A204.1 (cell line): ENCODE measurements around the gene POT1.

Source experiments
- FAIRE-seq: peaks from 2 replicates; lab custom pipeline; 2012; peaks lifted over from hg19 to GRCh38; lab: Jason Lieb, UNC

POT1 gene

GRCh38 chr7:124912972-124913371 lies 16.7 kb downstream of the POT1 start:
- FAIRE-seq = no peak

- peak; percentile 62 for FAIRE-seq
Observed at GRCh38 chr7:124909808-124910207, 19.8 kb downstream of the POT1 start.

- FAIRE-seq = no peak
Observed at GRCh38 chr7:124908259-124908658, 21.4 kb downstream of the POT1 start.

GRCh38 chr7:124907490-124907889 lies 22.1 kb downstream of the POT1 start:
- FAIRE-seq = no peak

- no peak for FAIRE-seq
Observed at GRCh38 chr7:124898531-124898930, 31.1 kb downstream of the POT1 start.

- FAIRE-seq = peak; percentile 72
Observed at GRCh38 chr7:124896001-124896400, 33.6 kb downstream of the POT1 start.

- no peak for FAIRE-seq
Observed at GRCh38 chr7:124893140-124893827, 36.3 kb downstream of the POT1 start.

- FAIRE-seq = peak; percentile 32
Observed at GRCh38 chr7:124887247-124887646, 42.4 kb downstream of the POT1 start.

- FAIRE-seq = peak; percentile 6
Observed at GRCh38 chr7:124881981-124882380, 47.6 kb downstream of the POT1 start.

GRCh38 chr7:124879771-124880170 lies 49.9 kb downstream of the POT1 start:
- FAIRE-seq = no peak

GRCh38 chr7:124879103-124879502 lies 50.5 kb downstream of the POT1 start:
- FAIRE-seq = no peak

- no peak for FAIRE-seq
Observed at GRCh38 chr7:124874644-124875163, 54.9 kb downstream of the POT1 start.

- no peak for FAIRE-seq
Observed at GRCh38 chr7:124857672-124858235, 71.9 kb downstream of the POT1 start.

GRCh38 chr7:124856299-124856888 lies 73.2 kb downstream of the POT1 start:
- peak; percentile 98 for FAIRE-seq

- no peak for FAIRE-seq
Observed at GRCh38 chr7:124843336-124843735, 86.3 kb downstream of the POT1 start.

GRCh38 chr7:124840435-124840834 lies 89.2 kb downstream of the POT1 start:
- peak; percentile 95 for FAIRE-seq

- FAIRE-seq = peak; percentile 21
Observed at GRCh38 chr7:124839687-124840086, 89.9 kb downstream of the POT1 start.

- no peak for FAIRE-seq
Observed at GRCh38 chr7:124836173-124836572, 93.5 kb downstream of the POT1 start.

- no peak for FAIRE-seq
Observed at GRCh38 chr7:124818807-124819206, 110.8 kb downstream of the POT1 start.

- no peak for FAIRE-seq
Observed at GRCh38 chr7:124813994-124814798, 115.4 kb downstream of the POT1 start.

GRCh38 chr7:124812764-124813163 lies 116.9 kb downstream of the POT1 start:
- FAIRE-seq = no peak

- FAIRE-seq = no peak
Observed at GRCh38 chr7:124811341-124811740, 118.3 kb downstream of the POT1 start.

- FAIRE-seq = no peak
Observed at GRCh38 chr7:124810605-124811004, 119.0 kb downstream of the POT1 start.
